Measurements from ENCODE around the gene MCHR1. TPM values are rescaled to one million over a fixed set of nuclear protein-coding genes. Genes with fewer than 3 reads are reported as not detected.
"Not testable (repeated sequence)": the region's sequence is repeated elsewhere in the genome, so short reads cannot be mapped to it uniquely, and the experiment has no call there.

MCHR1 gene
- total RNA-seq, 1 experiment from 2014 or later: not detected

- H3K36me3 ChIP-seq, DNase-seq, H3K9me3 ChIP-seq: not testable (repeated sequence)
These were observed 3.1 kb upstream of the MCHR1 start for GRCh38 chr22:40676166-40676565.

GRCh38 chr22:40676644-40677043 lies 2.6 kb upstream of the MCHR1 start:
- DNase-seq: no peak
- Histone ChIP-seq H3K4me3 (no peak overlapping the region), H3K36me3 (no peaks in the 10 kb centered on the region), H3K9me3 (no peaks in the 10 kb centered on the region), H3K27me3 (no peaks in the 10 kb centered on the region)

More at GRCh38 chr22:40676166-40676565, 3.1 kb upstream of the MCHR1 start:
- H3K27me3 ChIP-seq, H3K4me3 ChIP-seq: not testable (repeated sequence)

- Histone ChIP-seq H3K27me3 (no peaks in the 10 kb centered on the region), H3K9me3 (no peaks in the 10 kb centered on the region), H3K36me3 (no peaks in the 10 kb centered on the region), H3K4me3 (no peak overlapping the region)
- no peak for DNase-seq
These were observed 613 bp upstream of the MCHR1 start for GRCh38 chr22:40678493-40679248.

DNA sequence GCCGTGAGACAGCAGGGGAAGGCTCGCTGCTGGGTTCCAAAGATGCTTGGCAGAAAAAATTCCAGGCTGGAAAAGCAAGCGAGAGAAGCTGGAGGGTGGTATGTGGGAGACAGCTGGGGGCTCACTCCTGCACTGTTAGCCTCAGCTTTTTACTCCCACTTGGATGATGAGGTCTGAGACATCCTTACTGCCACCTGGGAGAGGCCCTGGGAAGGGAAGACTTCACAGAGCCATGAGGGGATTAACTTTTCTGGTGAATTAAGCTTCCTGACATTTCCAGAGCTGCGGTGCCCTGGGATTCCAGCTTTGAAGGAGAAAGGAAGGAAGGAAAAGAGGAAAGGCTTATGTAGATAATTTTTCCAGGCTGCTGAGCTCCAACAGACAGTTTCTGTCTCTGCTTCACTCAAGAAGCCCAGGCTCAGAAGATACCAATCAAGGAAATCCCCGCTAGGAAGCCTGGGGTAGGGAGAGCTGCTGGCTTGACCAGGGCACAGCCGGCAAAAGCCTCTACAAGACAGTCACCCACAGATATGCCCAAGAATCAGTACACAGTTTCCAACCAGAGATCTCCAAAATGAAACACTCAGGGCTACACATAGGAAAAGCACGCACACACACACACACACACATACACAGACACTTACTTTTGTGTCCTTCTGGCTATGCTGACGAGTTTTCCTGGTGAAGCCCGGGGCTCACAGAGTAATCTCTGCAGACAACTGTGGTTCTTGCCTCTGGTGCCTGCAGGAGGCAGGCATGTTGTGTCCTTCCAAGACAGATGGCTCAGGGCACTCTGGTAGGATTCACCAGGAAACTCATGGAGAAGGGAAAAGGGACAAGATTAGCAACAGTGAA lies 907 bp downstream of the MCHR1 start:
- Histone ChIP-seq H3K9me3 (no peaks in the 10 kb centered on the region), H3K4me3 (no peak overlapping the region), H3K36me3 (no peaks in the 10 kb centered on the region), H3K27me3 (no peaks in the 10 kb centered on the region)
- no peak for DNase-seq

DNA sequence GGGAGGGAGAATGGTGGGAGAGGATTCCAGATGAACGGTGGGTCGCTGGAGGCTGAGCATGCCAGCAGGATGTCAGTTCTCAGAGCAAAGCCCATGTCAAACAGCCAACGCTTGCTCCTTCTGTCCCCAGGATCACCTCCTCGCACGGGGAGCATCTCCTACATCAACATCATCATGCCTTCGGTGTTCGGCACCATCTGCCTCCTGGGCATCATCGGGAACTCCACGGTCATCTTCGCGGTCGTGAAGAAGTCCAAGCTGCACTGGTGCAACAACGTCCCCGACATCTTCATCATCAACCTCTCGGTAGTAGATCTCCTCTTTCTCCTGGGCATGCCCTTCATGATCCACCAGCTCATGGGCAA lies 1.5 kb downstream of the MCHR1 start:
- Histone ChIP-seq H3K27me3 (no peaks in the 10 kb centered on the region), H3K36me3 (no peaks in the 10 kb centered on the region), H3K4me3 (no peak overlapping the region), H3K9me3 (no peaks in the 10 kb centered on the region)
- no peak for DNase-seq

GRCh38 chr22:40681451-40681850 lies 2.2 kb downstream of the MCHR1 start:
- Histone ChIP-seq H3K27me3 (no peaks in the 10 kb centered on the region), H3K9me3 (no peaks in the 10 kb centered on the region), H3K4me3 (no peak overlapping the region), H3K36me3 (no peaks in the 10 kb centered on the region)
- DNase-seq: no peak

- DNase-seq: no peak
- Histone ChIP-seq H3K4me3 (no peak overlapping the region), H3K36me3 (no peaks in the 10 kb centered on the region), H3K9me3 (no peaks in the 10 kb centered on the region), H3K27me3 (no peaks in the 10 kb centered on the region)
These were observed 5.4 kb downstream of the MCHR1 start for GRCh38 chr22:40684728-40685127.

DNA sequence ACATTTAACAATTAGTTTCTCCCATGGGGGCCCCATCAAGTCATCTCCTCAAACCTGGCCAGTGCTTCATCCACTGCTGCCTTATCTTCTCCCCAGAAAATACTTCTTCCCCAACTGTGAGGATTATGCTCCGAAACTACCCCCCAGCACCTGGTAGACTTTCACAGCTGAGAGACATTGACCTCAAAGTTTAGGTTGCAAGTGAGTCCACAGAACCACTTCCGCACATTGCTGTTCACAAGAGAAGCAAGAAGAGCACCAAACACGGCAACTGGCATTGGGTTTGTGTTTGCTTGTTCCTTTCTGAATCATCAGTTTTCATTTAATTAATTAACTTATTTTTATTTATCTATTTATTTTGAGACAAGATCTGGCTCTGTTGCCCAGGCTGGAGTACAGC lies 6.1 kb downstream of the MCHR1 start:
- DNase-seq: no peak
- H3K27me3 ChIP-seq: no peaks in the 10 kb centered on the region
- H3K36me3 ChIP-seq: no peaks in the 10 kb centered on the region
- no peak overlapping the region for H3K4me3 ChIP-seq
- no peaks in the 10 kb centered on the region for H3K9me3 ChIP-seq

- DNase-seq: no peak
- no peak overlapping the region for H3K4me3 ChIP-seq
These were observed 8.4 kb downstream of the MCHR1 start for GRCh38 chr22:40687706-40688105.

GRCh38 chr22:40690370-40690769 lies 11.1 kb downstream of the MCHR1 start:
- Histone ChIP-seq H3K36me3 (no peaks in the 10 kb centered on the region), H3K27me3 (no peaks in the 10 kb centered on the region), H3K9me3 (no peaks in the 10 kb centered on the region), H3K4me3 (no peak overlapping the region)
- DNase-seq: no peak

More at GRCh38 chr22:40687706-40688105, 8.4 kb downstream of the MCHR1 start:
- no peaks in the 10 kb centered on the region for H3K36me3 ChIP-seq
- H3K27me3 ChIP-seq: no peaks in the 10 kb centered on the region
- no peaks in the 10 kb centered on the region for H3K9me3 ChIP-seq

DNA sequence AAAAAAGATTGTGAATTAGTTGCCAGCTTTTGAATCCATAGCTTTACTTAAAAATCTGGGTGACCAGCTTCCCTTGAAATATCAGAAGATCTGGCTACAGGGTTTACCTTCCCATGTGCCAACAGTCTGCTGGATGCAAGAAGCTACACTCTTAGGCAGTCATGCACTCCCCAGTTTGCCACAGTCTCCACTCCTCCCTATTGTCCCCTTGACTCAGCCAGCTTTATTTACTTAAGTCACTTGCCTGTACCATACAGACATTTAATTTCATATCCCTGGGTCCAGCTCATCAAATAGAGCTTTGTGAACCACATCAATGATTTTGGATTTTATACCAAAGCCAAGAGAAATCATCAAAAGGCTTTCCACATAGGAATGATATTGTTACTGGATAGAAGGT lies 12.2 kb downstream of the MCHR1 start:
- no peaks in the 10 kb centered on the region for H3K36me3 ChIP-seq
- no peaks in the 10 kb centered on the region for H3K9me3 ChIP-seq
- H3K4me3 ChIP-seq: no peak overlapping the region
- H3K27me3 ChIP-seq: no peaks in the 10 kb centered on the region
- no peak for DNase-seq

DNA sequence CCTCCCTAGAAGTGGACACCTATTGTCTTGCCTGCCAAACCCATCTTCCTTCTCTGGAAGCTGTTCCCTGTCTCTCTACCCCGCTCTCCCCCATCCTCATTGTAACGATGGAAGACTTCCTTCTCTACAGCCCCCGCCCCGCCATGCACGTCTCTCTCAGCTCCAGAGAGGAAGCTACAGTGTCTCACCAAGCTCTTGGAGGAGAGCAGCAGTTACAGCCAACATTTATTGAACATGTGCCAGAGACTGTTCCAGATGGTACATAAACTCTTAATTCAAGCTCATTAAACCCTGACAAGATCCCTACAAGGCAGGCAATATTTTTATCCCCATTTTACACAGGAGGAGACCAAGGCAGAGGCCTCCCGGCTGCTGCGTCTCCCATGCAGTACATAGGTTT lies 15.1 kb downstream of the MCHR1 start:
- H3K9me3 ChIP-seq: no peaks in the 10 kb centered on the region
- DNase-seq: no peak
- H3K4me3 ChIP-seq: no peak overlapping the region
- no peaks in the 10 kb centered on the region for H3K36me3 ChIP-seq
- H3K27me3 ChIP-seq: no peaks in the 10 kb centered on the region

- no peaks in the 10 kb centered on the region for H3K36me3 ChIP-seq
- no peaks in the 10 kb centered on the region for H3K27me3 ChIP-seq
- no peak overlapping the region for H3K4me3 ChIP-seq
- 0 out of 2 replicates have a peak, but pooled peaks cover 8% of the 10 kb centered on the region for H3K9me3 ChIP-seq
- DNase-seq: no peak
These were observed 22.0 kb downstream of the MCHR1 start for GRCh38 chr22:40701274-40701673.

- no peak for DNase-seq
- Histone ChIP-seq H3K9me3 (peaks cover 18% of the 10 kb centered on the region; the same call in 1 of the 2 replicates), H3K36me3 (no peaks in the 10 kb centered on the region), H3K4me3 (no peak overlapping the region), H3K27me3 (no peaks in the 10 kb centered on the region)
These were observed 23.9 kb downstream of the MCHR1 start for GRCh38 chr22:40703174-40703573.

DNA sequence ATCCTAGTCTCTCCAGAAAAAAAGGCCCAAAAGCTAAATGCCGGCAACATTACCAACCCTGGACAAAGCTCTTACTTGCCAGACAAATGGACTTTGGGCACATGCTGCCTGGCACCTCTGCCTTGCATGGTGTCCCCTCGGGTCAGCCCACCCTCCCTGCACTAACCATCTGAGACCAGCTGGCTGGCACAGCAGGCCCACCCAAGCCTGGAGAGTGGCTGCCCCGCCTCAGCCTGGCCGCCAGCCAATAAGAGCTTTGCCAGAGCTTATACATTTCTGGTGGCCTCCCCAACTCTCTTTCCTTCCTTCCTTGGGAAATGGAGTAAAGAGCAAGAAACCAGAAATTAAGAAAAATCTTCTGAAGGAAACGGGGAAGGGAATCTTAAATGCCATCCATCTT lies 24.5 kb downstream of the MCHR1 start:
- no peak for DNase-seq
- no peaks in the 10 kb centered on the region for H3K27me3 ChIP-seq
- no peak overlapping the region for H3K4me3 ChIP-seq
- H3K9me3 ChIP-seq: peaks cover 18% of the 10 kb centered on the region; the same call in 1 of the 2 replicates
- H3K36me3 ChIP-seq: no peaks in the 10 kb centered on the region

GRCh38 chr22:40705918-40706682 lies 26.8 kb downstream of the MCHR1 start:
- Histone ChIP-seq H3K36me3 (no peaks in the 10 kb centered on the region), H3K27me3 (no peaks in the 10 kb centered on the region), H3K4me3 (no peak overlapping the region), H3K9me3 (peaks cover 18% of the 10 kb centered on the region; the same call in 1 of the 2 replicates)
- no peak for DNase-seq

- Histone ChIP-seq H3K9me3 (peaks cover 18% of the 10 kb centered on the region; the same call in 1 of the 2 replicates), H3K4me3 (no peak overlapping the region), H3K36me3 (no peaks in the 10 kb centered on the region), H3K27me3 (no peaks in the 10 kb centered on the region)
- DNase-seq: no peak
These were observed 27.9 kb downstream of the MCHR1 start for GRCh38 chr22:40707154-40707553.
